Measurements from ENCODE around the gene PTPRG.

DNA sequence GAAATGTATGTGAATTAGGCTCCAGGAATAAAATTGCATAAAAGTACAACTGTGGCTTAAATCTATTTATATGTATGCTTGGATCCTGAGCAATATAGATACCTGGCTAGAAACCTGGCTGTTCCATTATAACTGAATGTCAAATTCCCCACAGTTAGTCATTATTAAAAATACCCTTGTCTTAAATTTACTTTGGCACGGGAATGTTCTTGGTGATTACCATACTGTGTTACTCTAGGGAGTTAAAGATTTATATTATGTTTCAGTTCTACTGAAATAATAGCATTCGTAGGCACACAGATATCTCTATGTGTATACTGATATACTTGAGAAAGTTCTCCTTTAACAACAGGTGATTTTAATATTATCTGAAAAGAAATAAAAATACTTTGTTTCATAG, 394.1 kb downstream of the PTPRG start:
- TF ChIP-seq, protein P1, sequence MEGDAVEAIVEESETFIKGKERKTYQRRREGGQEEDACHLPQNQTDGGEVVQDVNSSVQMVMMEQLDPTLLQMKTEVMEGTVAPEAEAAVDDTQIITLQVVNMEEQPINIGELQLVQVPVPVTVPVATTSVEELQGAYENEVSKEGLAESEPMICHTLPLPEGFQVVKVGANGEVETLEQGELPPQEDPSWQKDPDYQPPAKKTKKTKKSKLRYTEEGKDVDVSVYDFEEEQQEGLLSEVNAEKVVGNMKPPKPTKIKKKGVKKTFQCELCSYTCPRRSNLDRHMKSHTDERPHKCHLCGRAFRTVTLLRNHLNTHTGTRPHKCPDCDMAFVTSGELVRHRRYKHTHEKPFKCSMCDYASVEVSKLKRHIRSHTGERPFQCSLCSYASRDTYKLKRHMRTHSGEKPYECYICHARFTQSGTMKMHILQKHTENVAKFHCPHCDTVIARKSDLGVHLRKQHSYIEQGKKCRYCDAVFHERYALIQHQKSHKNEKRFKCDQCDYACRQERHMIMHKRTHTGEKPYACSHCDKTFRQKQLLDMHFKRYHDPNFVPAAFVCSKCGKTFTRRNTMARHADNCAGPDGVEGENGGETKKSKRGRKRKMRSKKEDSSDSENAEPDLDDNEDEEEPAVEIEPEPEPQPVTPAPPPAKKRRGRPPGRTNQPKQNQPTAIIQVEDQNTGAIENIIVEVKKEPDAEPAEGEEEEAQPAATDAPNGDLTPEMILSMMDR (IDR thresholded peaks at IDR 0.05; ENCODE audit: poor library complexity) = no peak
- no peak for TF ChIP-seq EZH2 (IDR thresholded peaks at IDR 0.05; ENCODE audit: borderline replicate concordance)
